Cardiac muscle cell (in vitro differentiated cells and primary cell): Measurements from ENCODE around the gene USP10. TPM values are rescaled to one million over a fixed set of nuclear protein-coding genes. Genes with fewer than 3 reads are reported as not detected.
A peak's percentile ranks its signal among the peaks of the same experiment; 100 is the strongest.

Experiments
- DNase-seq, 2 donors: peaks; one replicate each; pipeline versions ENCODE4 v3.0.0 to v3.0.0-alpha.2; 2010 to 2017; ENCODE audit warnings: low read depth in 1 of 2, low spot score in 1 of 2
- H3K27ac ChIP-seq: fragments of 200-600 bp; sonication (generic); 2 replicates; pipeline ENCODE4 v1.5.1; 2016
- H3K27me3 ChIP-seq: fragments of 200-600 bp; sonication (generic); 2 replicates; pipeline ENCODE4 v1.6.0; 2016; ENCODE audit warnings: control low read depth
- H3K36me3 ChIP-seq: fragments of 200-600 bp; sonication (generic); 2 replicates; pipeline ENCODE4 v1.5.1; 2016; ENCODE audit warnings: control low read depth
- H3K4me1 ChIP-seq: fragments of 200-600 bp; sonication (generic); 2 replicates; pipeline ENCODE4 v1.8.1; 2017; ENCODE audit warnings: low read depth, mild to moderate bottlenecking, mixed run types
- H3K4me3 ChIP-seq: fragments of 200-600 bp; sonication (generic); 2 replicates; pipeline ENCODE4 v1.5.1; 2016; ENCODE audit warnings: mild to moderate bottlenecking
- H3K9me3 ChIP-seq: fragments of 200-600 bp; sonication (generic); 2 replicates; pipeline ENCODE4 v1.5.1; 2017; ENCODE audit warnings: low read depth, mild to moderate bottlenecking, control low read depth
- CTCF ChIP-seq: IDR thresholded peaks from 2 replicates; pipeline ENCODE4 v1.5.1; 2012; ENCODE audit warnings: low read depth, mild to moderate bottlenecking, low read length
- polyA plus RNA-seq: library from polyadenylated mRNA; unstranded; fragments of >200 nt; fragmentation: Nextera tagmentation; extraction: Ambion mirVana; gene quantifications from 2 replicates; pipeline ENCODE4 v1.2.1, GENCODE V29; 2016
- total RNA-seq: library from RNA; depleted of rRNA; stranded (reverse); fragments of >200 nt; gene quantifications from 2 replicates; pipeline ENCODE4 v1.2.3, GENCODE V29; 2016

The USP10 gene
- total and polyA plus RNA-seq, 2 experiments from 2014 or later, result 91.9 to 100.0 TPM

GRCh38 chr16:84754353-84754856 is 54.6 kb downstream of the USP10 start:
- Histone ChIP-seq H3K4me1 (peaks cover 16% of the 10 kb centered on the region), H3K4me3 (no peak overlapping the region), H3K9me3 (no peaks in the 10 kb centered on the region), H3K27ac (no peak overlapping the region), H3K27me3 (no peaks in the 10 kb centered on the region), H3K36me3 (no peaks in the 10 kb centered on the region)
- TF ChIP-seq CTCF, result peak; percentile 70
- peak; percentile 82 to 93 for DNase-seq

- no peak for TF ChIP-seq CTCF
- no peaks in the 10 kb centered on the region for H3K9me3 ChIP-seq
- DNase-seq, result no peak
- H3K4me1 ChIP-seq, result peaks cover 16% of the 10 kb centered on the region
- H3K4me3 ChIP-seq, result no peak overlapping the region
- peaks cover 3% of the 10 kb centered on the region for H3K36me3 ChIP-seq
- no peak overlapping the region for H3K27ac ChIP-seq
- no peaks in the 10 kb centered on the region for H3K27me3 ChIP-seq
Measured at GRCh38 chr16:84754956-84755672, 55.3 kb downstream of the USP10 start.

GRCh38 chr16:84756830-84757229 is 57.0 kb downstream of the USP10 start:
- DNase-seq, result no peak
- no peak overlapping the region for H3K4me3 ChIP-seq
- peaks cover 16% of the 10 kb centered on the region for H3K4me1 ChIP-seq
- H3K9me3 ChIP-seq, result no peaks in the 10 kb centered on the region
- no peaks in the 10 kb centered on the region for H3K27me3 ChIP-seq
- H3K36me3 ChIP-seq, result peaks cover 10% of the 10 kb centered on the region
- H3K27ac ChIP-seq, result no peak overlapping the region
- no peak for TF ChIP-seq CTCF

- Histone ChIP-seq H3K4me3 (no peak overlapping the region), H3K36me3 (peaks cover 19% of the 10 kb centered on the region), H3K9me3 (no peaks in the 10 kb centered on the region), H3K27ac (peak overlapping the region; percentile 39), H3K4me1 (peaks cover 16% of the 10 kb centered on the region), H3K27me3 (no peaks in the 10 kb centered on the region)
- DNase-seq, result no peak
- no peak for TF ChIP-seq CTCF
Measured at GRCh38 chr16:84758627-84759026, 58.8 kb downstream of the USP10 start.

GRCh38 chr16:84759061-84759460 is 59.3 kb downstream of the USP10 start:
- Histone ChIP-seq H3K4me3 (no peak overlapping the region), H3K27me3 (no peaks in the 10 kb centered on the region), H3K36me3 (peaks cover 23% of the 10 kb centered on the region), H3K9me3 (no peaks in the 10 kb centered on the region), H3K4me1 (peaks cover 16% of the 10 kb centered on the region), H3K27ac (peak overlapping the region; percentile 39)
- peak in 1 of 2 donors; percentile 21 for DNase-seq
- no peak for TF ChIP-seq CTCF
